ENCODE results near the gene RRN3.
"Not testable (repeated sequence)": the region's sequence is repeated elsewhere in the genome, so short reads cannot be mapped to it uniquely, and the experiment has no call there.

DNA sequence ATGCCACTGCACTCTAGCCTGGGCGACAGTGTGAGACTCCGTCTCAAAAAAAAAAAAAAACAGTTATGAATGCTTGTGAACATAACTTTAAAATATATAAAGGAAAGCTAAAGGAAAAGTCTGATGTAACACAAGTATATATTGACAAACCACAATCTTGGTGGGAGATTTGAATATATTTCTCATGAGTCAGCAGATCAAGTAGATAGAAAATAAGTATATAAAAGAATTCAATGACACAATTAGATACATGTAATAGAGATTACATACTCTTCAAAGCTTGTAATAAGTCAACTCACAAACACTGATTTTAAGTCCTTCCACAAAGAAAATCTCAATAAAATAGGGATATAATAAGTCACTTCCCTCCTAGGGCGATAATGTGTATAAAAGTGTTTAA, 78.4 kb downstream of the RRN3 start:
- not testable (repeated sequence) for TF ChIP-seq POLR2AphosphoS5 (IDR thresholded peaks at IDR 0.05; ENCODE audit: low read depth); GABPA (IDR thresholded peaks at IDR 0.05; ENCODE audit: low read depth); SPI1 (IDR thresholded peaks at IDR 0.05; ENCODE audit: borderline replicate concordance, low read depth)
- TF ChIP-seq, protein P1, sequence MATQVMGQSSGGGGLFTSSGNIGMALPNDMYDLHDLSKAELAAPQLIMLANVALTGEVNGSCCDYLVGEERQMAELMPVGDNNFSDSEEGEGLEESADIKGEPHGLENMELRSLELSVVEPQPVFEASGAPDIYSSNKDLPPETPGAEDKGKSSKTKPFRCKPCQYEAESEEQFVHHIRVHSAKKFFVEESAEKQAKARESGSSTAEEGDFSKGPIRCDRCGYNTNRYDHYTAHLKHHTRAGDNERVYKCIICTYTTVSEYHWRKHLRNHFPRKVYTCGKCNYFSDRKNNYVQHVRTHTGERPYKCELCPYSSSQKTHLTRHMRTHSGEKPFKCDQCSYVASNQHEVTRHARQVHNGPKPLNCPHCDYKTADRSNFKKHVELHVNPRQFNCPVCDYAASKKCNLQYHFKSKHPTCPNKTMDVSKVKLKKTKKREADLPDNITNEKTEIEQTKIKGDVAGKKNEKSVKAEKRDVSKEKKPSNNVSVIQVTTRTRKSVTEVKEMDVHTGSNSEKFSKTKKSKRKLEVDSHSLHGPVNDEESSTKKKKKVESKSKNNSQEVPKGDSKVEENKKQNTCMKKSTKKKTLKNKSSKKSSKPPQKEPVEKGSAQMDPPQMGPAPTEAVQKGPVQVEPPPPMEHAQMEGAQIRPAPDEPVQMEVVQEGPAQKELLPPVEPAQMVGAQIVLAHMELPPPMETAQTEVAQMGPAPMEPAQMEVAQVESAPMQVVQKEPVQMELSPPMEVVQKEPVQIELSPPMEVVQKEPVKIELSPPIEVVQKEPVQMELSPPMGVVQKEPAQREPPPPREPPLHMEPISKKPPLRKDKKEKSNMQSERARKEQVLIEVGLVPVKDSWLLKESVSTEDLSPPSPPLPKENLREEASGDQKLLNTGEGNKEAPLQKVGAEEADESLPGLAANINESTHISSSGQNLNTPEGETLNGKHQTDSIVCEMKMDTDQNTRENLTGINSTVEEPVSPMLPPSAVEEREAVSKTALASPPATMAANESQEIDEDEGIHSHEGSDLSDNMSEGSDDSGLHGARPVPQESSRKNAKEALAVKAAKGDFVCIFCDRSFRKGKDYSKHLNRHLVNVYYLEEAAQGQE (IDR thresholded peaks at IDR 0.05; ENCODE audit: insufficient replicate concordance, low read depth): not testable (repeated sequence)
- TF ChIP-seq, protein P2, sequence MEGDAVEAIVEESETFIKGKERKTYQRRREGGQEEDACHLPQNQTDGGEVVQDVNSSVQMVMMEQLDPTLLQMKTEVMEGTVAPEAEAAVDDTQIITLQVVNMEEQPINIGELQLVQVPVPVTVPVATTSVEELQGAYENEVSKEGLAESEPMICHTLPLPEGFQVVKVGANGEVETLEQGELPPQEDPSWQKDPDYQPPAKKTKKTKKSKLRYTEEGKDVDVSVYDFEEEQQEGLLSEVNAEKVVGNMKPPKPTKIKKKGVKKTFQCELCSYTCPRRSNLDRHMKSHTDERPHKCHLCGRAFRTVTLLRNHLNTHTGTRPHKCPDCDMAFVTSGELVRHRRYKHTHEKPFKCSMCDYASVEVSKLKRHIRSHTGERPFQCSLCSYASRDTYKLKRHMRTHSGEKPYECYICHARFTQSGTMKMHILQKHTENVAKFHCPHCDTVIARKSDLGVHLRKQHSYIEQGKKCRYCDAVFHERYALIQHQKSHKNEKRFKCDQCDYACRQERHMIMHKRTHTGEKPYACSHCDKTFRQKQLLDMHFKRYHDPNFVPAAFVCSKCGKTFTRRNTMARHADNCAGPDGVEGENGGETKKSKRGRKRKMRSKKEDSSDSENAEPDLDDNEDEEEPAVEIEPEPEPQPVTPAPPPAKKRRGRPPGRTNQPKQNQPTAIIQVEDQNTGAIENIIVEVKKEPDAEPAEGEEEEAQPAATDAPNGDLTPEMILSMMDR (IDR thresholded peaks at IDR 0.05; ENCODE audit: insufficient read depth, low read length): not testable (repeated sequence)
